Activated naive CD4-positive, alpha-beta T cell treated with anti-CD3 and anti-CD28 coated beads for 36 hours (primary cell): ENCODE data around the gene XNDC1N. TPM values are rescaled to one million over a fixed set of nuclear protein-coding genes. Genes with fewer than 3 reads are reported as not detected.
A peak's percentile ranks its signal among the peaks of the same experiment; 100 is the strongest.
"Not testable (repeated sequence)": the region's sequence is repeated elsewhere in the genome, so short reads cannot be mapped to it uniquely, and the experiment has no call there.

ENCODE experiments used
- CTCF ChIA-PET: fragments of 350-600 bp; sonication (Branson Sonifier 250); formaldehyde crosslinking; loops from one replicate; lab custom pipeline; 2021; ENCODE audit warnings: antibody characterized with exemption; lab: Charles Lee
- DNase-seq: peaks from one replicate; pipeline ENCODE4 v3.0.0-alpha.2; 2020
- H3K27ac Mint-ChIP-seq: one replicate; pipeline ENCODE4 v1.8.0; 2021; ENCODE audit warnings: mild to moderate bottlenecking, mixed read lengths
- H3K27me3 Mint-ChIP-seq: one replicate; pipeline ENCODE4 v1.8.0; 2021; ENCODE audit warnings: low read depth, mixed read lengths
- H3K36me3 Mint-ChIP-seq: one replicate; pipeline ENCODE4 v1.8.0; 2021; ENCODE audit warnings: low read depth, mixed read lengths
- H3K4me1 Mint-ChIP-seq: one replicate; pipeline ENCODE4 v1.8.0; 2021; ENCODE audit warnings: low read depth, mixed read lengths
- H3K4me3 Mint-ChIP-seq: one replicate; pipeline ENCODE4 v1.8.0; 2021; ENCODE audit warnings: mild to moderate bottlenecking, moderate library complexity, mixed read lengths
- H3K9me3 Mint-ChIP-seq: one replicate; pipeline ENCODE4 v1.8.0; 2021; ENCODE audit warnings: mixed read lengths
- intact Hi-C: fragments of 100-400 bp; cut with micrococcal nuclease; formaldehyde crosslinking; loops from one replicate; pipeline ENCODE4 v1.15.1; 2023
- total RNA-seq, 2 experiments: library from RNA; stranded (reverse); gene quantifications; one replicate each; pipeline ENCODE4 v1.2.3, GENCODE V29; 2021

XNDC1N gene
- total RNA-seq, 2 experiments from 2014 or later: 14.2 to 16.4 TPM

GRCh38 chr11:71929491-71929890 is 1.1 kb upstream of the XNDC1N start:
- Mint-ChIP-seq H3K9me3 (no peaks in the 10 kb centered on the region), H3K4me1 (peaks cover 57% of the 10 kb centered on the region), H3K27ac (peak overlapping the region; percentile 100), H3K27me3 (no peaks in the 10 kb centered on the region), H3K4me3 (peak overlapping the region; percentile 96), H3K36me3 (peaks cover 17% of the 10 kb centered on the region)
- no peak for DNase-seq
- CTCF ChIA-PET: interaction anchor here (0.6 to 2.3 kb wide), 3 partner anchors 9 to 216 kb away, joined by 3 to 5 read pairs (median 3); no protein-coding TSS in a partner anchor
- intact Hi-C loops: loop anchor here (2.0 kb wide), 3 partner anchors 33 to 293 kb away; partner anchors contain the start of gene LAMTOR1

- DNase-seq: peak; percentile 99
- intact Hi-C loops: loop anchor here (1.0 to 2.0 kb wide), 7 partner anchors 34 to 294 kb away; partner anchors contain the start of genes ANAPC15, LAMTOR1, LRRC51 and NUMA1
- Mint-ChIP-seq H3K27ac (peak within 1 kb of the TSS; percentile 100), H3K9me3 (no peaks in the 10 kb centered on the region), H3K36me3 (peaks cover 17% of the 10 kb centered on the region), H3K4me3 (peak within 1 kb of the TSS; percentile 96), H3K27me3 (no peaks in the 10 kb centered on the region), H3K4me1 (peaks cover 51% of the 10 kb centered on the region)
- CTCF ChIA-PET: interaction anchor here (0.6 to 2.3 kb wide), 5 partner anchors 10 to 216 kb away, joined by 3 to 8 read pairs (median 5); no protein-coding TSS in a partner anchor
These were observed 496 bp upstream of the XNDC1N start, which contains the start of gene RNF121 for GRCh38 chr11:71928737-71929443. Gene RNF121 (plus strand): TSS chr11:71929046. CDS start chr11:71929062, 16 bp downstream.

- H3K36me3 Mint-ChIP-seq: peaks cover 43% of the 10 kb centered on the region
- no peaks in the 10 kb centered on the region for H3K27me3 Mint-ChIP-seq
- H3K4me1 Mint-ChIP-seq: peaks cover 4% of the 10 kb centered on the region
- DNase-seq: no peak
- H3K9me3 Mint-ChIP-seq: no peaks in the 10 kb centered on the region
- no peak overlapping the region for H3K27ac Mint-ChIP-seq
- CTCF ChIA-PET: no interaction called here
- intact Hi-C loops: no loop called here
- H3K4me3 Mint-ChIP-seq: no peak overlapping the region
These were observed 10.7 kb downstream of the XNDC1N start for GRCh38 chr11:71917646-71918140.

GRCh38 chr11:71914617-71915189 is 13.7 kb downstream of the XNDC1N start:
- Mint-ChIP-seq H3K27me3 (no peaks in the 10 kb centered on the region), H3K36me3 (peaks cover 55% of the 10 kb centered on the region), H3K9me3 (no peaks in the 10 kb centered on the region), H3K4me1 (peaks cover 15% of the 10 kb centered on the region), H3K27ac (no peak overlapping the region), H3K4me3 (no peak overlapping the region)
- intact Hi-C loops: loop anchor here (5.0 kb wide), 3 partner anchors 112 to 518 kb away; partner anchors contain the start of gene CLPB
- CTCF ChIA-PET: no interaction called here
- DNase-seq: no peak

- intact Hi-C loops: loop anchor here (5.0 kb wide), 3 partner anchors 112 to 518 kb away; partner anchors contain the start of gene CLPB
- no peaks in the 10 kb centered on the region for H3K9me3 Mint-ChIP-seq
- DNase-seq: no peak
- H3K4me3 Mint-ChIP-seq: no peak overlapping the region
- H3K36me3 Mint-ChIP-seq: peaks cover 55% of the 10 kb centered on the region
- H3K27me3 Mint-ChIP-seq: no peaks in the 10 kb centered on the region
- no peak overlapping the region for H3K27ac Mint-ChIP-seq
- H3K4me1 Mint-ChIP-seq: peaks cover 15% of the 10 kb centered on the region
- CTCF ChIA-PET: interaction anchor here (0.8 to 1.2 kb wide), 2 partner anchors 12 to 63 kb away, joined by 3 read pairs; no protein-coding TSS in a partner anchor
These were observed 14.5 kb downstream of the XNDC1N start for GRCh38 chr11:71913756-71914526.

- H3K4me3 Mint-ChIP-seq, H3K9me3 Mint-ChIP-seq, DNase-seq, H3K27me3 Mint-ChIP-seq: not testable (repeated sequence)
- Mint-ChIP-seq H3K36me3 (peaks cover 51% of the 10 kb centered on the region), H3K27ac (peak overlapping the region; percentile 25), H3K4me1 (peaks cover 15% of the 10 kb centered on the region)
- intact Hi-C loops: loop anchor here (2.0 to 5.0 kb wide), 4 partner anchors 110 to 520 kb away; partner anchors contain the start of gene CLPB
- CTCF ChIA-PET: interaction anchor here (1.2 to 1.7 kb wide), 3 partner anchors 12 to 179 kb away, joined by 3 to 8 read pairs (median 4); partner anchors contain the start of gene XNDC1N
These were observed 16.4 kb downstream of the XNDC1N start for GRCh38 chr11:71911986-71912340.

GRCh38 chr11:71911321-71911985 is 16.9 kb downstream of the XNDC1N start:
- not testable (repeated sequence) for H3K27me3 Mint-ChIP-seq, H3K9me3 Mint-ChIP-seq, H3K4me3 Mint-ChIP-seq
- DNase-seq: peak; percentile 93
- H3K4me1 Mint-ChIP-seq: peaks cover 15% of the 10 kb centered on the region
- H3K27ac Mint-ChIP-seq: peak overlapping the region; percentile 74
- peaks cover 48% of the 10 kb centered on the region for H3K36me3 Mint-ChIP-seq
- intact Hi-C loops: loop anchor here (2.0 to 5.0 kb wide), 4 partner anchors 109 to 521 kb away; partner anchors contain the start of gene CLPB
- CTCF ChIA-PET: interaction anchor here (1.2 to 1.7 kb wide), 3 partner anchors 12 to 180 kb away, joined by 3 to 8 read pairs (median 4); partner anchors contain the start of gene XNDC1N

- CTCF ChIA-PET: interaction anchor here (1.7 kb wide), 1 partner anchor 17 kb away, joined by 8 read pairs; the partner anchor contains the start of gene XNDC1N
- intact Hi-C loops: loop anchor here (2.0 to 5.0 kb wide), 4 partner anchors 108 to 522 kb away; partner anchors contain the start of gene CLPB
These were observed 17.6 kb downstream of the XNDC1N start for GRCh38 chr11:71910775-71911174.

GRCh38 chr11:71908218-71908617 is 20.2 kb downstream of the XNDC1N start:
- H3K9me3 Mint-ChIP-seq: no peaks in the 10 kb centered on the region
- H3K4me1 Mint-ChIP-seq: peaks cover 11% of the 10 kb centered on the region
- intact Hi-C loops: no loop called here
- DNase-seq: no peak
- H3K36me3 Mint-ChIP-seq: peaks cover 39% of the 10 kb centered on the region
- no peaks in the 10 kb centered on the region for H3K27me3 Mint-ChIP-seq
- H3K27ac Mint-ChIP-seq: no peak overlapping the region
- CTCF ChIA-PET: interaction anchor here (0.9 to 1.4 kb wide), 2 partner anchors 183 to 236 kb away, joined by 3 to 5 read pairs; no protein-coding TSS in a partner anchor
- no peak overlapping the region for H3K4me3 Mint-ChIP-seq

More at GRCh38 chr11:71910775-71911174, 17.6 kb downstream of the XNDC1N start:
- H3K9me3 Mint-ChIP-seq, H3K27me3 Mint-ChIP-seq, H3K4me3 Mint-ChIP-seq, DNase-seq: not testable (repeated sequence)
- Mint-ChIP-seq H3K27ac (peak overlapping the region; percentile 74), H3K36me3 (peaks cover 46% of the 10 kb centered on the region), H3K4me1 (peaks cover 15% of the 10 kb centered on the region)

- H3K9me3 Mint-ChIP-seq, H3K27ac Mint-ChIP-seq, DNase-seq, H3K4me1 Mint-ChIP-seq, intact Hi-C loops, H3K27me3 Mint-ChIP-seq, H3K4me3 Mint-ChIP-seq: not testable (repeated sequence)
- CTCF ChIA-PET: interaction anchor here (0.6 kb wide), 3 partner anchors 37 to 1457 kb away, joined by 3 to 4 read pairs (median 3); no protein-coding TSS in a partner anchor
- peaks cover 43% of the 10 kb centered on the region for H3K36me3 Mint-ChIP-seq
These were observed 27.3 kb downstream of the XNDC1N start for GRCh38 chr11:71901137-71901536.

- CTCF ChIA-PET: no interaction called here
- intact Hi-C loops: no loop called here
- H3K4me1 Mint-ChIP-seq: no peaks in the 10 kb centered on the region
These were observed 32.4 kb downstream of the XNDC1N start for GRCh38 chr11:71895961-71896360.

More at GRCh38 chr11:71895961-71896360, 32.4 kb downstream of the XNDC1N start:
- DNase-seq: no peak
- peaks cover 29% of the 10 kb centered on the region for H3K36me3 Mint-ChIP-seq
- no peaks in the 10 kb centered on the region for H3K9me3 Mint-ChIP-seq
- H3K4me3 Mint-ChIP-seq: no peak overlapping the region
- no peak overlapping the region for H3K27ac Mint-ChIP-seq
- no peaks in the 10 kb centered on the region for H3K27me3 Mint-ChIP-seq
